Esophagus squamous epithelium (tissue), 4 donors: ENCODE measurements around the gene NFX1.

Experiments used
- CTCF ChIP-seq, 6 experiments: fragments of 450-650 bp in 4 of 6; fragments of 200-600 bp in 2 of 6; sonication (generic) in 2 of 6; IDR thresholded peaks; one replicate each; pipeline ENCODE4 v1.5.1; 2016 to 2019; ENCODE audit warnings: antibody characterized with exemption in 6 of 6, mild to moderate bottlenecking in 4 of 6, moderate library complexity in 4 of 6
- POLR2A ChIP-seq, 4 donors: fragments of 450-650 bp; IDR thresholded peaks; one replicate each; pipeline ENCODE4 v1.6.1; 2017; ENCODE audit warnings: antibody characterized with exemption in 4 of 4, mild to moderate bottlenecking in 4 of 4, moderate library complexity in 3 of 4

GRCh38 chr9:33293782-33294181 lies 3.5 kb downstream of the NFX1 start:
- no peak for TF ChIP-seq CTCF (IDR thresholded peaks at IDR 0.05)
- TF ChIP-seq POLR2A (IDR thresholded peaks at IDR 0.05): no peak
